PC-9 (cell line): ENCODE results near the gene MANEA. TPM values are rescaled to one million over a fixed set of nuclear protein-coding genes. Genes with fewer than 3 reads are reported as not detected.

Experiments
- Bru-seq: library from RNA; stranded (reverse); fragments of 400-500 nt; gene quantifications from one replicate; lab custom pipeline; 2021; lab: Mats Ljungman, UMichigan
- BruChase-seq, 2 experiments: library from RNA; stranded (reverse); fragments of 400-500 nt; gene quantifications; one replicate each; lab custom pipeline; 2021; lab: Mats Ljungman, UMichigan
- BruUV-seq: library from RNA; stranded (reverse); fragments of 400-500 nt; replicated peaks from 2 replicates; lab custom pipeline; 2021; lab: Mats Ljungman, UMichigan
- CTCF ChIA-PET: fragments of 300-600 bp; sonication (Branson Sonifier 250); formaldehyde crosslinking; loops from one replicate; lab custom pipeline; 2022; ENCODE audit warnings: antibody characterized with exemption; lab: Charles Lee
- POLR2A ChIA-PET: fragments of 300-600 bp; sonication (Branson Sonifier 250); formaldehyde crosslinking; loops from one replicate; lab custom pipeline; 2022; ENCODE audit warnings: antibody characterized with exemption; ENCODE audit not compliant: unreplicated experiment; lab: Charles Lee
- DNase-seq, 2 experiments: peaks; one replicate each; pipeline versions ENCODE4 v3.0.0 to v3.0.0-alpha.2; 2015 to 2022; ENCODE audit warnings: mixed read lengths in 1 of 2
- H2AFZ ChIP-seq: fragments of 200-600 bp; sonication (generic); 2 replicates; pipeline ENCODE4 v1.8.1; 2017; ENCODE audit warnings: antibody characterized with exemption
- H3F3A ChIP-seq: fragments of 200-600 bp; sonication (generic); 2 replicates; pipeline ENCODE4 v1.8.1; 2017; ENCODE audit warnings: antibody characterized with exemption, mild to moderate bottlenecking, low read depth; ENCODE audit not compliant: insufficient read depth
- H3K27ac ChIP-seq: fragments of 200-600 bp; sonication (generic); 2 replicates; pipeline ENCODE4 v1.6.1; 2016; ENCODE audit warnings: mixed run types
- H3K27me3 ChIP-seq: fragments of 200-600 bp; sonication (generic); 2 replicates; pipeline ENCODE4 v1.6.1; 2016; ENCODE audit warnings: low read depth, mixed run types; ENCODE audit not compliant: insufficient read depth
- H3K36me3 ChIP-seq: fragments of 200-600 bp; sonication (generic); 2 replicates; pipeline ENCODE4 v1.6.1; 2016; ENCODE audit warnings: low read depth, mixed run types
- H3K4me1 ChIP-seq: fragments of 200-600 bp; sonication (generic); replicated peaks from 2 replicates; pipeline ENCODE4 v1.6.1; 2016; ENCODE audit warnings: mixed run types; ENCODE audit not compliant: insufficient read depth
- H3K4me2 ChIP-seq: fragments of 200-600 bp; sonication (generic); 2 replicates; pipeline ENCODE4 v1.6.1; 2017; ENCODE audit warnings: mixed run types
- H3K4me3 ChIP-seq: fragments of 200-600 bp; sonication (generic); 2 replicates; pipeline ENCODE4 v1.6.1; 2016; ENCODE audit warnings: mixed run types
- H3K79me2 ChIP-seq: fragments of 200-600 bp; sonication (generic); 2 replicates; pipeline ENCODE4 v1.6.1; 2017; ENCODE audit warnings: low read depth, mixed run types
- H3K9me2 ChIP-seq: fragments of 200-600 bp; sonication (generic); 2 replicates; pipeline ENCODE4 v1.8.1; 2017; ENCODE audit warnings: mild to moderate bottlenecking; ENCODE audit not compliant: insufficient read depth
- H3K9me3 ChIP-seq: fragments of 200-600 bp; sonication (generic); 2 replicates; pipeline ENCODE4 v1.8.1; 2016; ENCODE audit warnings: low read depth; ENCODE audit not compliant: insufficient read depth
- H4K20me1 ChIP-seq: fragments of 200-600 bp; sonication (generic); 2 replicates; pipeline ENCODE4 v1.8.1; 2017; ENCODE audit not compliant: insufficient read depth
- CTCF ChIP-seq: fragments of 200-600 bp; sonication (generic); conservative IDR thresholded peaks from 2 replicates; pipeline ENCODE4 v1.6.1; 2017; ENCODE audit warnings: mixed run types, antibody characterized with exemption, mild to moderate bottlenecking, moderate library complexity
- EZH2 ChIP-seq: fragments of 200-600 bp; sonication (generic); IDR thresholded peaks from 2 replicates; pipeline ENCODE4 v1.8.0; 2017; ENCODE audit warnings: antibody characterized with exemption, low read depth
- intact Hi-C: fragments of 100-400 bp; cut with micrococcal nuclease; formaldehyde crosslinking; loops from one replicate; pipeline ENCODE4 v1.10.0; 2022; ENCODE audit not compliant: unreplicated experiment
- long read RNA-seq: library from polyadenylated mRNA; stranded (forward); transcript quantifications from one replicate; pipeline ENCODE4 v2.0.0, GENCODE V29; 2022
- total RNA-seq: library from RNA; stranded (reverse); gene quantifications from 2 replicates; pipeline ENCODE4 v1.2.3, GENCODE V29; 2021

MANEA gene, protein sequence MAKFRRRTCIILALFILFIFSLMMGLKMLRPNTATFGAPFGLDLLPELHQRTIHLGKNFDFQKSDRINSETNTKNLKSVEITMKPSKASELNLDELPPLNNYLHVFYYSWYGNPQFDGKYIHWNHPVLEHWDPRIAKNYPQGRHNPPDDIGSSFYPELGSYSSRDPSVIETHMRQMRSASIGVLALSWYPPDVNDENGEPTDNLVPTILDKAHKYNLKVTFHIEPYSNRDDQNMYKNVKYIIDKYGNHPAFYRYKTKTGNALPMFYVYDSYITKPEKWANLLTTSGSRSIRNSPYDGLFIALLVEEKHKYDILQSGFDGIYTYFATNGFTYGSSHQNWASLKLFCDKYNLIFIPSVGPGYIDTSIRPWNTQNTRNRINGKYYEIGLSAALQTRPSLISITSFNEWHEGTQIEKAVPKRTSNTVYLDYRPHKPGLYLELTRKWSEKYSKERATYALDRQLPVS
- 7.2 and 11.0 TPM in 2 replicates for total RNA-seq
- Bru-seq, nascent RNA: percentile 53 among the genes with signal in this experiment
- percentile 57 among the genes with signal in this experiment for BruChase-seq, experiment 1, labeled RNA remaining after a 2-hour chase
- BruChase-seq, experiment 2, labeled RNA remaining after a 6-hour chase: percentile 64 among the genes with signal in this experiment
- long read RNA-seq, full-length matches to known transcripts: 8 of 9 reads
- long read RNA-seq, partial matches to known transcripts: 0 of 9 reads
- long read RNA-seq, other reads (novel, unspliced or antisense): 1 of 9 reads

- Histone ChIP-seq H3K4me3 (peak within 1 kb of the TSS; percentile 96), H3K4me2 (peak within 1 kb of the TSS; percentile 94), H3K79me2 (peaks cover 11% of the 10 kb centered on the region), H3K9me2 (no peaks in the 10 kb centered on the region; the same call in 1 of the 2 replicates), H3K27me3 (no peaks in the 10 kb centered on the region), H4K20me1 (no peaks in the 10 kb centered on the region), H3F3A (peaks cover 14% of the 10 kb centered on the region; the same call in 1 of the 2 replicates), H3K27ac (peak within 1 kb of the TSS; percentile 65), H3K36me3 (no peaks in the 10 kb centered on the region), H3K9me3 (no peaks in the 10 kb centered on the region), H3K4me1 (peaks cover 29% of the 10 kb centered on the region), H2AFZ (peak within 1 kb of the TSS; percentile 99)
- ChIA-PET POLR2A (interaction anchor here (0.5 to 0.6 kb wide), 3 partner anchors 69 to 957 kb away, joined by 3 to 4 read pairs (median 3); no protein-coding TSS in a partner anchor), CTCF (no interaction called here)
- intact Hi-C loops: loop anchor here (5.0 to 10.0 kb wide), 2 partner anchors 143 to 945 kb away; partner anchors contain the start of gene UFL1
- TF ChIP-seq CTCF: no peak
- no peak for TF ChIP-seq EZH2
- BruUV-seq: TSS peak; percentile 85
- peak; percentile 70 to 78 for DNase-seq
Observed at GRCh38 chr6:95577304-95578105, at the start of gene MANEA. TSS of gene MANEA (plus strand) at chr6:95577535. CDS start at chr6:95586440, 8,905 bp downstream.

DNA sequence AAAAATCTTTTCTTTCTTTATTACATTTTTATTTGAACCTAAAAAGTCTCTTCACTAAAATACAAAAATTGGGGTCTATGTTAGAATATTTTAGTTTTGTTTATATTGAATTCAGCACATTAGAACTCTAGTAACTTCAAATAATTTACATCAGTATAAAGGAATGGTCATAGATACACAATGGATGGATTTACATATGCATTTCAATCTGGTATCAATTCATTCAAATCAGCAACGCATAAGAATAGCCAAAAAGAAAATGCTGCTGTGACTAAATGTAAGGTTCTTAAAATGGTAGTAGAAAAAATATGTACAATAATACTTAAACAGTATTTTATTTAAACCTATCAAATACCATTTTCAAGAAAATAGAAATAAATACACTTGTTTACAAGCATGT is 47.6 kb upstream of the MANEA start:
- Histone ChIP-seq H2AFZ (no peak overlapping the region), H3K9me2 (0 out of 2 replicates have a peak, but pooled peaks cover 4% of the 10 kb centered on the region), H3K4me1 (no peaks in the 10 kb centered on the region), H3K27me3 (no peaks in the 10 kb centered on the region), H3K4me3 (no peak overlapping the region), H3K79me2 (no peaks in the 10 kb centered on the region), H3K4me2 (no peak overlapping the region), H3K27ac (no peak overlapping the region), H4K20me1 (no peaks in the 10 kb centered on the region), H3F3A (no peaks in the 10 kb centered on the region), H3K36me3 (no peaks in the 10 kb centered on the region), H3K9me3 (no peaks in the 10 kb centered on the region)
- CTCF ChIA-PET: no interaction called here
- intact Hi-C loops: no loop called here
- POLR2A ChIA-PET: no interaction called here
- TF ChIP-seq EZH2 (no peak), CTCF (no peak)
- no TSS peak for BruUV-seq
- no peak for DNase-seq
